Neural cell (in vitro differentiated cells): Measurements from ENCODE around the gene SV2C. TPM values are rescaled to one million over a fixed set of nuclear protein-coding genes. Genes with fewer than 3 reads are reported as not detected.

Experiments used
- H2AFZ ChIP-seq: fragments of 200-600, 300-800 bp; sonication (generic), shearing (Covaris generic); 2 replicates; pipeline ENCODE4 v1.6.0; 2014; ENCODE audit warnings: low read depth, mild to moderate bottlenecking, antibody characterized with exemption, low read length, moderate library complexity
- H3F3A ChIP-seq: fragments of 200-600 bp; shearing (Covaris generic); 2 replicates; pipeline ENCODE4 v1.6.1; 2016; ENCODE audit warnings: mild to moderate bottlenecking, moderate library complexity, mixed read lengths, antibody characterized with exemption, low read length; ENCODE audit not compliant: insufficient read depth, poor library complexity, severe bottlenecking
- H3K27ac ChIP-seq: fragments of 200-600, 300-800 bp; sonication (generic), shearing (Covaris generic); 2 replicates; pipeline ENCODE4 v1.5.1; 2014; ENCODE audit warnings: mild to moderate bottlenecking, low read length, moderate library complexity
- H3K27me3 ChIP-seq: fragments of 300-800, 200-600 bp; sonication (generic), shearing (Covaris generic); 2 replicates; pipeline ENCODE4 v1.6.0; 2014; ENCODE audit warnings: mild to moderate bottlenecking, low read depth, low read length, moderate library complexity; ENCODE audit not compliant: insufficient read depth
- H3K36me3 ChIP-seq: fragments of 300-800, 200-600 bp; sonication (generic), shearing (Covaris generic); 2 replicates; pipeline ENCODE4 v1.5.1; 2014; ENCODE audit warnings: mild to moderate bottlenecking, antibody characterized with exemption, low read length, moderate library complexity; ENCODE audit not compliant: insufficient read depth
- H3K4me2 ChIP-seq: fragments of 300-800, 200-600 bp; sonication (generic), shearing (Covaris generic); 2 replicates; pipeline ENCODE4 v1.6.0; 2014; ENCODE audit warnings: mild to moderate bottlenecking, low read length
- H3K4me3 ChIP-seq: fragments of 300-800, 200-600 bp; sonication (generic), shearing (Covaris generic); 2 replicates; pipeline ENCODE4 v1.5.1; 2014; ENCODE audit warnings: mild to moderate bottlenecking, low read length, moderate library complexity
- H3K79me2 ChIP-seq: fragments of 200-600 bp; shearing (Covaris generic); replicated peaks from 2 replicates; pipeline ENCODE4 v1.6.0; 2014; ENCODE audit warnings: mild to moderate bottlenecking, low read length, moderate library complexity; ENCODE audit not compliant: insufficient read depth
- H3K9ac ChIP-seq: fragments of 300-800, 200-600 bp; sonication (generic), shearing (Covaris generic); 2 replicates; pipeline ENCODE4 v1.6.1; 2016; ENCODE audit warnings: mild to moderate bottlenecking, low read length, mixed read lengths
- H3K9me2 ChIP-seq: fragments of 200-600 bp; shearing (Covaris generic); 2 replicates; pipeline ENCODE4 v1.6.1; 2016; ENCODE audit warnings: mild to moderate bottlenecking, low read length, mixed read lengths; ENCODE audit not compliant: insufficient read depth
- H3K9me3 ChIP-seq: fragments of 200-600, 300-800 bp; sonication (generic), shearing (Covaris generic); 2 replicates; pipeline ENCODE4 v1.6.1; 2016; ENCODE audit warnings: mild to moderate bottlenecking, mixed run types, low read length, moderate library complexity, mixed read lengths
- H4K20me1 ChIP-seq: fragments of 200-600 bp; shearing (Covaris generic); 2 replicates; pipeline ENCODE4 v1.6.1; 2016; ENCODE audit warnings: mild to moderate bottlenecking, mixed run types; ENCODE audit not compliant: insufficient read depth
- EP300 ChIP-seq: fragments of 450-650 bp; conservative IDR thresholded peaks from 2 replicates; pipeline ENCODE4 v1.6.1; 2014; ENCODE audit warnings: antibody characterized with exemption, mild to moderate bottlenecking, moderate library complexity; ENCODE audit not compliant: poor library complexity, severe bottlenecking
- EZH2 ChIP-seq: fragments of 200-600, 300-800 bp; shearing (Covaris generic), sonication (generic); IDR thresholded peaks from 2 replicates; pipeline ENCODE4 v1.6.1; 2014; ENCODE audit warnings: antibody characterized with exemption, low read length, borderline replicate concordance, mild to moderate bottlenecking; ENCODE audit not compliant: insufficient read depth, poor library complexity, severe bottlenecking
- MXI1 ChIP-seq: fragments of 450-650 bp; conservative IDR thresholded peaks from 2 replicates; pipeline ENCODE4 v1.6.1; 2014; ENCODE audit warnings: antibody characterized with exemption, mild to moderate bottlenecking; ENCODE audit not compliant: poor library complexity, severe bottlenecking
- POLR2AphosphoS5 ChIP-seq: IDR thresholded peaks from 2 replicates; pipeline ENCODE4 v1.6.1; 2012
- RAD21 ChIP-seq: fragments of 450-650 bp; conservative IDR thresholded peaks from 2 replicates; pipeline ENCODE4 v1.6.1; 2014; ENCODE audit warnings: antibody characterized with exemption, mild to moderate bottlenecking, moderate library complexity
- SMC3 ChIP-seq: fragments of 450-650 bp; conservative IDR thresholded peaks from 2 replicates; pipeline ENCODE4 v1.6.1; 2014; ENCODE audit warnings: antibody characterized with exemption, mild to moderate bottlenecking, moderate library complexity; ENCODE audit not compliant: poor library complexity
- TAF1 ChIP-seq: IDR thresholded peaks from 2 replicates; pipeline ENCODE4 v1.6.1; 2012; ENCODE audit warnings: low read depth
- polyA plus RNA-seq: library from polyadenylated mRNA; depleted of rRNA; stranded (reverse); fragments of >200 nt; gene quantifications from 2 replicates; pipeline ENCODE4 v1.2.3, GENCODE V29; 2014
- TF ChIP-seq, protein P1 (sequence below): IDR thresholded peaks from 2 replicates; pipeline ENCODE4 v1.6.1; 2012; ENCODE audit warnings: borderline replicate concordance
- TF ChIP-seq, protein P2 (sequence below): fragments of 450-650 bp; IDR thresholded peaks from 2 replicates; pipeline ENCODE4 v1.5.1; 2014; ENCODE audit warnings: antibody characterized with exemption, mild to moderate bottlenecking, moderate library complexity; ENCODE audit not compliant: poor library complexity, severe bottlenecking

Gene SV2C
- polyA plus RNA-seq, 1 donor from 2014 or later = 0.45 TPM

DNA sequence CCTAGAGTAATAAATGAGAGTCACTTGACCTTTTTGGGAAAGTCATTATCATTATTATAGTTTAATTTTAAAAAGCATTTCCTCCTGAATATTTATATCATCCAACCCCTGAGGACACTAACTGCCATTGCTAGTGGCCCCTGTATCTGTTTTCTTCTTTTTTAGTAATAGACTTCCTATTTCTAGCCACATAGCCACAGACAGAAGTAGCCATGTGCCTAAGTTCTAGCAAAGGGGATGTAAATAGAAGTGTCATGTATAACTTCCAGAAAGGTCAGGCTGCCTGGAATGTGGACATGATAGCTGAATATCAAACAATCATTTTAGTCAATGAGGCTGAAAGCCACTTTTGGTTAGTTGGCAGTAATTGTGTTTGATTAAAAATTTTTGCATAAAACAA lies 282.4 kb downstream of the SV2C start:
- no peaks in the 10 kb centered on the region for H3F3A ChIP-seq
- H3K79me2 ChIP-seq = no peaks in the 10 kb centered on the region
- H3K36me3 ChIP-seq = no peaks in the 10 kb centered on the region
- no peaks in the 10 kb centered on the region for H4K20me1 ChIP-seq
- no peak overlapping the region for H3K4me3 ChIP-seq
- no peaks in the 10 kb centered on the region for H3K9me2 ChIP-seq
- no peak overlapping the region for H3K9ac ChIP-seq
- H2AFZ ChIP-seq = no peak overlapping the region
- no peaks in the 10 kb centered on the region for H3K27me3 ChIP-seq
- no peaks in the 10 kb centered on the region for H3K9me3 ChIP-seq
- no peak overlapping the region for H3K27ac ChIP-seq
- no peak overlapping the region for H3K4me2 ChIP-seq
- TF ChIP-seq RAD21 = no peak
- TF ChIP-seq, protein P1, sequence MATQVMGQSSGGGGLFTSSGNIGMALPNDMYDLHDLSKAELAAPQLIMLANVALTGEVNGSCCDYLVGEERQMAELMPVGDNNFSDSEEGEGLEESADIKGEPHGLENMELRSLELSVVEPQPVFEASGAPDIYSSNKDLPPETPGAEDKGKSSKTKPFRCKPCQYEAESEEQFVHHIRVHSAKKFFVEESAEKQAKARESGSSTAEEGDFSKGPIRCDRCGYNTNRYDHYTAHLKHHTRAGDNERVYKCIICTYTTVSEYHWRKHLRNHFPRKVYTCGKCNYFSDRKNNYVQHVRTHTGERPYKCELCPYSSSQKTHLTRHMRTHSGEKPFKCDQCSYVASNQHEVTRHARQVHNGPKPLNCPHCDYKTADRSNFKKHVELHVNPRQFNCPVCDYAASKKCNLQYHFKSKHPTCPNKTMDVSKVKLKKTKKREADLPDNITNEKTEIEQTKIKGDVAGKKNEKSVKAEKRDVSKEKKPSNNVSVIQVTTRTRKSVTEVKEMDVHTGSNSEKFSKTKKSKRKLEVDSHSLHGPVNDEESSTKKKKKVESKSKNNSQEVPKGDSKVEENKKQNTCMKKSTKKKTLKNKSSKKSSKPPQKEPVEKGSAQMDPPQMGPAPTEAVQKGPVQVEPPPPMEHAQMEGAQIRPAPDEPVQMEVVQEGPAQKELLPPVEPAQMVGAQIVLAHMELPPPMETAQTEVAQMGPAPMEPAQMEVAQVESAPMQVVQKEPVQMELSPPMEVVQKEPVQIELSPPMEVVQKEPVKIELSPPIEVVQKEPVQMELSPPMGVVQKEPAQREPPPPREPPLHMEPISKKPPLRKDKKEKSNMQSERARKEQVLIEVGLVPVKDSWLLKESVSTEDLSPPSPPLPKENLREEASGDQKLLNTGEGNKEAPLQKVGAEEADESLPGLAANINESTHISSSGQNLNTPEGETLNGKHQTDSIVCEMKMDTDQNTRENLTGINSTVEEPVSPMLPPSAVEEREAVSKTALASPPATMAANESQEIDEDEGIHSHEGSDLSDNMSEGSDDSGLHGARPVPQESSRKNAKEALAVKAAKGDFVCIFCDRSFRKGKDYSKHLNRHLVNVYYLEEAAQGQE = no peak
- TF ChIP-seq, protein P2, sequence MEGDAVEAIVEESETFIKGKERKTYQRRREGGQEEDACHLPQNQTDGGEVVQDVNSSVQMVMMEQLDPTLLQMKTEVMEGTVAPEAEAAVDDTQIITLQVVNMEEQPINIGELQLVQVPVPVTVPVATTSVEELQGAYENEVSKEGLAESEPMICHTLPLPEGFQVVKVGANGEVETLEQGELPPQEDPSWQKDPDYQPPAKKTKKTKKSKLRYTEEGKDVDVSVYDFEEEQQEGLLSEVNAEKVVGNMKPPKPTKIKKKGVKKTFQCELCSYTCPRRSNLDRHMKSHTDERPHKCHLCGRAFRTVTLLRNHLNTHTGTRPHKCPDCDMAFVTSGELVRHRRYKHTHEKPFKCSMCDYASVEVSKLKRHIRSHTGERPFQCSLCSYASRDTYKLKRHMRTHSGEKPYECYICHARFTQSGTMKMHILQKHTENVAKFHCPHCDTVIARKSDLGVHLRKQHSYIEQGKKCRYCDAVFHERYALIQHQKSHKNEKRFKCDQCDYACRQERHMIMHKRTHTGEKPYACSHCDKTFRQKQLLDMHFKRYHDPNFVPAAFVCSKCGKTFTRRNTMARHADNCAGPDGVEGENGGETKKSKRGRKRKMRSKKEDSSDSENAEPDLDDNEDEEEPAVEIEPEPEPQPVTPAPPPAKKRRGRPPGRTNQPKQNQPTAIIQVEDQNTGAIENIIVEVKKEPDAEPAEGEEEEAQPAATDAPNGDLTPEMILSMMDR = no peak
- no peak for TF ChIP-seq TAF1
- TF ChIP-seq EZH2 = no peak
- no peak for TF ChIP-seq MXI1
- no peak for TF ChIP-seq SMC3
- TF ChIP-seq EP300 = no peak
- TF ChIP-seq POLR2AphosphoS5 = no peak

GRCh38 chr5:76366596-76366995 lies 283.4 kb downstream of the SV2C start:
- H3K79me2 ChIP-seq = no peaks in the 10 kb centered on the region
- no peak overlapping the region for H3K4me2 ChIP-seq
- no peak overlapping the region for H3K9ac ChIP-seq
- H4K20me1 ChIP-seq = no peaks in the 10 kb centered on the region
- TF ChIP-seq, protein P1 = no peak
- TF ChIP-seq TAF1 (no peak), EP300 (no peak), MXI1 (no peak), RAD21 (no peak), SMC3 (no peak), POLR2AphosphoS5 (no peak), EZH2 (no peak)
- TF ChIP-seq, protein P2 = no peak
- H3K36me3 ChIP-seq = no peaks in the 10 kb centered on the region
- H3K9me3 ChIP-seq = no peaks in the 10 kb centered on the region
- no peaks in the 10 kb centered on the region for H3K9me2 ChIP-seq
- H3K27ac ChIP-seq = no peak overlapping the region
- no peak overlapping the region for H3K4me3 ChIP-seq
- H2AFZ ChIP-seq = no peak overlapping the region
- H3K27me3 ChIP-seq = no peaks in the 10 kb centered on the region
- no peaks in the 10 kb centered on the region for H3F3A ChIP-seq
